Smooth muscle cell (in vitro differentiated cells): Measurements from ENCODE around the gene PAPOLB. TPM values are rescaled to one million over a fixed set of nuclear protein-coding genes. Genes with fewer than 3 reads are reported as not detected.

ENCODE experiments used
- DNase-seq: peaks from one replicate; lab custom pipeline; 2025; ENCODE audit not compliant: unreplicated experiment; lab: John Stamatoyannopoulos, UW
- H2AFZ ChIP-seq: fragments of 200-600 bp; sonication (generic); 2 replicates; pipeline ENCODE4 v1.6.0; 2016; ENCODE audit warnings: antibody characterized with exemption, low read depth, mild to moderate bottlenecking
- H3F3A ChIP-seq: fragments of 200-600 bp; sonication (generic); 2 replicates; pipeline ENCODE4 v1.6.0; 2017; ENCODE audit warnings: antibody characterized with exemption, low read depth
- H3K27ac ChIP-seq: fragments of 200-600 bp; sonication (generic); 2 replicates; pipeline ENCODE4 v1.5.1; 2016; ENCODE audit warnings: low read depth, mild to moderate bottlenecking
- H3K27me3 ChIP-seq: fragments of 200-600 bp; sonication (generic); 2 replicates; pipeline ENCODE4 v1.6.1; 2016; ENCODE audit warnings: low read depth, mild to moderate bottlenecking
- H3K36me3 ChIP-seq: fragments of 200-600 bp; sonication (generic); 2 replicates; pipeline ENCODE4 v1.5.1; 2016; ENCODE audit warnings: low read depth
- H3K4me1 ChIP-seq: fragments of 200-600 bp; sonication (generic); 2 replicates; pipeline ENCODE4 v1.5.1; 2016; ENCODE audit warnings: low read depth
- H3K4me2 ChIP-seq: fragments of 200-600 bp; sonication (generic); 2 replicates; pipeline ENCODE4 v1.6.0; 2016; ENCODE audit warnings: mild to moderate bottlenecking
- H3K4me3 ChIP-seq: fragments of 200-600 bp; sonication (generic); 2 replicates; pipeline ENCODE4 v1.5.1; 2016; ENCODE audit warnings: mild to moderate bottlenecking
- H3K79me2 ChIP-seq: fragments of 200-600 bp; sonication (generic); 2 replicates; pipeline ENCODE4 v1.6.0; 2016; ENCODE audit warnings: low read depth, mild to moderate bottlenecking
- H3K9ac ChIP-seq: fragments of 200-600 bp; sonication (generic); 2 replicates; pipeline ENCODE4 v1.6.0; 2016; ENCODE audit warnings: low read depth
- H3K9me3 ChIP-seq: fragments of 200-600 bp; sonication (generic); replicated peaks from 2 replicates; pipeline ENCODE4 v1.5.1; 2016; ENCODE audit warnings: low read depth
- H4K20me1 ChIP-seq: fragments of 200-600 bp; sonication (generic); 2 replicates; pipeline ENCODE4 v1.6.0; 2016; ENCODE audit warnings: low read depth
- WGBS: methylation state at CpG from one replicate; pipeline ENCODE4 v1.1.7; 2016; ENCODE audit warnings: low lambda C conversion rate; 5-methylcytosine and 5-hydroxymethylcytosine counted together
- polyA plus RNA-seq: library from polyadenylated mRNA; unstranded; fragments of >200 nt; fragmentation: Nextera tagmentation; extraction: Ambion mirVana; gene quantifications from 2 replicates; pipeline ENCODE4 v1.2.1, GENCODE V29; 2016
- total RNA-seq: library from RNA; depleted of rRNA; stranded (reverse); fragments of >200 nt; gene quantifications from 2 replicates; pipeline ENCODE4 v1.2.3, GENCODE V29; 2014
- TF ChIP-seq, protein P1 (sequence below): fragments of 200-600 bp; sonication (generic); IDR thresholded peaks from 2 replicates; pipeline ENCODE4 v1.5.1; 2017; ENCODE audit warnings: borderline replicate concordance, mild to moderate bottlenecking, antibody characterized with exemption; ENCODE audit not compliant: insufficient read depth, poor library complexity, severe bottlenecking

The PAPOLB gene
- total and polyA plus RNA-seq, 2 experiments from 2014 or later, result 0.18 TPM; not detected in 1

DNA sequence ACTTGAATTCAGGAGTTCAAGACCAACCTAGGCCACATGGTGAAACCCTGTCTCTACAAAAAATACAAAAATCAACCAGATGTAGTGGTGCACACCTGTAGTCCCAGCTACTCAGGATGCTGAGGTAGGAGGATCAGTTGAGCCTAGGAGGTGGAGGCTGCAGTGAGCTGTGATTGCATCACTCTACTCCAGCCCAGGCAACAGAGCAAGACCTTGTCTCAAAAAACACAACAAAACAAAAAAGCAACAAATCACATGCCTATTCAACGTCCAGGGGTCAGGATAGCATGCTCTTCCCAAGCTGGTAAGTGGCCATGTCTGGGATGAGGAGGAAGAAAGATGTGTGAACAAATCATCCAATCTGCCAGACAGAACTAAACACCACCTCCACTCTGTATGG is 27.9 kb upstream of the PAPOLB start:
- TF ChIP-seq, protein P1, sequence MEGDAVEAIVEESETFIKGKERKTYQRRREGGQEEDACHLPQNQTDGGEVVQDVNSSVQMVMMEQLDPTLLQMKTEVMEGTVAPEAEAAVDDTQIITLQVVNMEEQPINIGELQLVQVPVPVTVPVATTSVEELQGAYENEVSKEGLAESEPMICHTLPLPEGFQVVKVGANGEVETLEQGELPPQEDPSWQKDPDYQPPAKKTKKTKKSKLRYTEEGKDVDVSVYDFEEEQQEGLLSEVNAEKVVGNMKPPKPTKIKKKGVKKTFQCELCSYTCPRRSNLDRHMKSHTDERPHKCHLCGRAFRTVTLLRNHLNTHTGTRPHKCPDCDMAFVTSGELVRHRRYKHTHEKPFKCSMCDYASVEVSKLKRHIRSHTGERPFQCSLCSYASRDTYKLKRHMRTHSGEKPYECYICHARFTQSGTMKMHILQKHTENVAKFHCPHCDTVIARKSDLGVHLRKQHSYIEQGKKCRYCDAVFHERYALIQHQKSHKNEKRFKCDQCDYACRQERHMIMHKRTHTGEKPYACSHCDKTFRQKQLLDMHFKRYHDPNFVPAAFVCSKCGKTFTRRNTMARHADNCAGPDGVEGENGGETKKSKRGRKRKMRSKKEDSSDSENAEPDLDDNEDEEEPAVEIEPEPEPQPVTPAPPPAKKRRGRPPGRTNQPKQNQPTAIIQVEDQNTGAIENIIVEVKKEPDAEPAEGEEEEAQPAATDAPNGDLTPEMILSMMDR, result no peak
- Histone ChIP-seq H3K27ac (no peak overlapping the region), H3F3A (no peaks in the 10 kb centered on the region), H2AFZ (no peak overlapping the region), H3K36me3 (no peaks in the 10 kb centered on the region), H3K4me3 (no peak overlapping the region), H4K20me1 (no peaks in the 10 kb centered on the region), H3K9ac (no peak overlapping the region), H3K79me2 (no peaks in the 10 kb centered on the region), H3K9me3 (no peaks in the 10 kb centered on the region), H3K4me2 (no peak overlapping the region), H3K27me3 (no peaks in the 10 kb centered on the region), H3K4me1 (no peaks in the 10 kb centered on the region)
- DNase-seq, result no peak
- WGBS, result 65% methylated on average over 1 of the region's 1 CpG

DNA sequence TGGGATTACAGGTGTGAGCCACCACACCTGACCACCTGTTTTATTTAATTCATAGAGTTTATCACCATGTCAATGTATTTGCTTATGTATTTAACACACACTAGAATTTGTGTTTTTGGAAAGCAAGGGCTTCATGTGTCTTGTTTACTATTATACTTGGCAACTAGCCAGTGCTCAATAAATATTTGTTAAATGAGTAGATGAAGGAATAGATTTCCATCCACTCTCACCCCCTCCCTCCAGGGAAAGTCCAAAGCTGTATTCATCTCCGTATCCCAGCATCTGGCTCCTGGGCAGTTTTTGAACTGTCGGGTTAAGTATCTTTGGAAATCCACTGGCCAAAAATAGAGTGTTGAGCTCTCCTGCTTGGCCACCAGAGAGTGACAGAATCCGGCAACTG is 26.3 kb upstream of the PAPOLB start:
- Histone ChIP-seq H3K27ac (no peak overlapping the region), H4K20me1 (no peaks in the 10 kb centered on the region), H3K36me3 (no peaks in the 10 kb centered on the region), H3F3A (no peaks in the 10 kb centered on the region), H2AFZ (no peak overlapping the region), H3K4me3 (no peak overlapping the region), H3K9me3 (no peaks in the 10 kb centered on the region), H3K4me1 (no peaks in the 10 kb centered on the region), H3K9ac (no peak overlapping the region), H3K79me2 (no peaks in the 10 kb centered on the region), H3K4me2 (no peak overlapping the region), H3K27me3 (no peaks in the 10 kb centered on the region)
- TF ChIP-seq, protein P1, result no peak
- no peak for DNase-seq
- 82% methylated on average over 3 of the region's 3 CpGs for WGBS

- H4K20me1 ChIP-seq, result no peaks in the 10 kb centered on the region
- no peaks in the 10 kb centered on the region for H3K79me2 ChIP-seq
- 87% methylated on average over 1 of the region's 1 CpG for WGBS
- TF ChIP-seq, protein P1, result no peak
- no peak overlapping the region for H3K9ac ChIP-seq
- no peak overlapping the region for H2AFZ ChIP-seq
- H3K27me3 ChIP-seq, result no peaks in the 10 kb centered on the region
- peaks cover 6% of the 10 kb centered on the region for H3F3A ChIP-seq
- H3K4me2 ChIP-seq, result no peak overlapping the region
- H3K36me3 ChIP-seq, result no peaks in the 10 kb centered on the region
- peaks cover 9% of the 10 kb centered on the region for H3K4me1 ChIP-seq
- H3K27ac ChIP-seq, result no peak overlapping the region
- no peak overlapping the region for H3K4me3 ChIP-seq
- no peak for DNase-seq
- H3K9me3 ChIP-seq, result no peaks in the 10 kb centered on the region
Observed at GRCh38 chr7:4886671-4887070, 24.8 kb upstream of the PAPOLB start.

DNA sequence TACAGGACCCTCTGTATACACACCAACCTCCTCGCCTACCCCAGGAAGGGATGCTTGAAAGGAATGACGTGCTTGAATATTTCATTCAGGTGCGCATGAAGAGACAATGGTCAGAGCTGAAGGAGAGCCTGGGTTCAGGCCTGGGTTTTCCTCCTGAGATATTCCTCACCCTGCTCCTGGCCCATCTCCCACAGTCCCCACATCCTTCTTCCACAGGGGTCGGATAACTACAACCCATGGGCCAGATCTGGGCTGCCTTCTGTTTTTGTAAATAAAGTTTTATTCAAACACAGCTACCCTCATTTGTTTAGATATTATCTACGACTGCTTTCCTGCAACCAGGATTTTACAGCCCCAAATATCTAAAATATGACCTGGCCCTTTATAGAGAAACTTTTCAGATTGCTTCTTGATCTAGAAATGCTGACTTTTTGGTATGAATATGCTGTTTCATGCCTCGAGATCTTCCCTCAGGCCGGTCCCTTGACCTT is 23.5 kb upstream of the PAPOLB start:
- Histone ChIP-seq H3K27ac (no peak overlapping the region), H3F3A (peaks cover 11% of the 10 kb centered on the region), H3K27me3 (no peaks in the 10 kb centered on the region), H2AFZ (no peak overlapping the region), H3K4me1 (peaks cover 9% of the 10 kb centered on the region), H3K4me3 (no peak overlapping the region), H3K79me2 (no peaks in the 10 kb centered on the region), H4K20me1 (no peaks in the 10 kb centered on the region), H3K4me2 (no peak overlapping the region), H3K9ac (no peak overlapping the region), H3K9me3 (no peaks in the 10 kb centered on the region), H3K36me3 (no peaks in the 10 kb centered on the region)
- no peak for DNase-seq
- TF ChIP-seq, protein P1, result no peak
- 93% methylated on average over 7 of the region's 7 CpGs for WGBS
